Left lung (tissue), 10 donors: Measurements from ENCODE around the gene XPNPEP3. TPM values are rescaled to one million over a fixed set of nuclear protein-coding genes. Genes with fewer than 3 reads are reported as not detected.
"Not testable (repeated sequence)": the region's sequence is repeated elsewhere in the genome, so short reads cannot be mapped to it uniquely, and the experiment has no call there.

Source experiments
- ATAC-seq: fragments of 200-7000 bp; cut with Tn5 transposase; one replicate; pipeline ENCODE4 v1.9.1; 2020; ENCODE audit warnings: moderate library complexity
- DNase-seq, 4 donors: peaks; one replicate each; pipeline ENCODE4 v3.0.0-alpha.2; 2013 to 2020
- H3K27ac ChIP-seq, 2 donors: fragments of 200-600 bp; sonication (generic) in 1 of 2; one replicate each; pipeline versions ENCODE4 v1.5.0 to v1.8.0; 2020 to 2021
- H3K27me3 ChIP-seq, 2 donors: fragments of 200-600 bp; sonication (generic) in 1 of 2; one replicate each; pipeline versions ENCODE4 v1.5.0 to v1.8.0; 2020 to 2021
- H3K36me3 ChIP-seq, 2 donors: fragments of 200-600 bp; sonication (generic) in 1 of 2; one replicate each; pipeline versions ENCODE4 v1.5.0 to v1.8.0; 2020 to 2021
- H3K4me1 ChIP-seq, 2 donors: fragments of 200-600 bp; one replicate each; pipeline ENCODE4 v1.8.0; 2021
- H3K4me3 ChIP-seq, 2 donors: fragments of 200-600 bp; sonication (generic) in 1 of 2; one replicate each; pipeline versions ENCODE4 v1.5.0 to v1.8.0; 2020 to 2021; ENCODE audit warnings: mild to moderate bottlenecking in 1 of 2
- H3K9me3 ChIP-seq, 2 donors: fragments of 200-600 bp; sonication (generic) in 1 of 2; one replicate each; pipeline versions ENCODE4 v1.5.0 to v1.8.0; 2020 to 2021
- CTCF ChIP-seq, 2 donors: fragments of 200-600 bp; sonication (generic) in 1 of 2; IDR thresholded peaks; one replicate each; pipeline versions ENCODE4 v1.5.0 to v1.8.0; 2021; ENCODE audit warnings: antibody characterized with exemption in 2 of 2
- intact Hi-C, 2 donors: fragments of 100-400 bp; cut with DNase I; formaldehyde crosslinking; loops; one replicate each; pipeline versions ENCODE4 v1.11.2 to v1.14.2; 2022
- polyA plus RNA-seq, 6 donors: library from polyadenylated mRNA; unstranded; fragments of 120-200 nt; gene quantifications; one replicate each; pipeline ENCODE4 v1.2.1, GENCODE V29; 2013; ENCODE audit not compliant: insufficient read length in 6 of 6
- total RNA-seq, 2 donors: library from RNA; stranded (reverse); fragmentation: NEBNext Ultra II Directional; extraction: Animal tissue kit (Norgen Biotek cat#: 25700); gene quantifications; one replicate each; pipeline ENCODE4 v1.2.1, GENCODE V29; 2021
- donor health status: DM: no; HTN: yes; CAD: no.
- donor health status: DM: no; HTN: no; CAD: no.

Gene XPNPEP3
- total and polyA plus RNA-seq, 8 donors = 12.1 to 25.6 (median 21.9) TPM

GRCh38 chr22:40818192-40818746 is 38.7 kb upstream of the XPNPEP3 start:
- intact Hi-C loops = no loop called here
- H3K4me1 ChIP-seq = peaks cover 4 to 33% of the 10 kb centered on the region in 2 donors
- DNase-seq (no peak), ATAC-seq (no peak)
- H3K4me3 ChIP-seq = peak overlapping the region; percentile 93 to 96
- no peaks in the 10 kb centered on the region for H3K9me3 ChIP-seq
- no peaks in the 10 kb centered on the region for H3K27me3 ChIP-seq
- no peak overlapping the region for H3K27ac ChIP-seq
- peaks cover 0 to 8% of the 10 kb centered on the region in 2 donors for H3K36me3 ChIP-seq
- no peak for TF ChIP-seq CTCF (IDR thresholded peaks at IDR 0.05)

GRCh38 chr22:40818747-40819598 is 38.0 kb upstream of the XPNPEP3 start, which contains the start of gene SLC25A17:
TSS of gene SLC25A17 (minus strand) at chr22:40819346. CDS start at chr22:40819248, 98 bp downstream.
- Histone ChIP-seq H3K4me3 (peak within 1 kb of the TSS; percentile 93 to 96), H3K36me3 (peaks cover 0 to 15% of the 10 kb centered on the region in 2 donors), H3K4me1 (peaks cover 4 to 33% of the 10 kb centered on the region in 2 donors), H3K27me3 (no peaks in the 10 kb centered on the region), H3K9me3 (no peaks in the 10 kb centered on the region), H3K27ac (peak within 1 kb of the TSS; percentile 73 to 77)
- TF ChIP-seq CTCF (IDR thresholded peaks at IDR 0.05) = no peak
- peak; percentile 97 for ATAC-seq
- DNase-seq = peak; percentile 80 to 97 (median 91)
- intact Hi-C loops = no loop called here

GRCh38 chr22:40819599-40820140 is 37.3 kb upstream of the XPNPEP3 start:
- DNase-seq (peak in 1 of 4 donors; percentile 44), ATAC-seq (peak; percentile 24)
- peaks cover 0 to 22% of the 10 kb centered on the region in 2 donors for H3K36me3 ChIP-seq
- intact Hi-C loops = loop anchor here in 1 of 2 donors (10.0 kb wide), 1 partner anchor 315 kb away; no protein-coding TSS in a partner anchor
- no peaks in the 10 kb centered on the region for H3K9me3 ChIP-seq
- H3K27me3 ChIP-seq = no peaks in the 10 kb centered on the region
- H3K27ac ChIP-seq = peak overlapping the region; percentile 73 to 77
- H3K4me1 ChIP-seq = peaks cover 4 to 33% of the 10 kb centered on the region in 2 donors
- peak overlapping the region; percentile 93 to 96 for H3K4me3 ChIP-seq
- no peak for TF ChIP-seq CTCF (IDR thresholded peaks at IDR 0.05)

GRCh38 chr22:40823426-40823825 is 33.5 kb upstream of the XPNPEP3 start:
- no peak overlapping the region for H3K27ac ChIP-seq
- ATAC-seq (no peak), DNase-seq (no peak)
- H3K4me3 ChIP-seq = no peak overlapping the region
- H3K36me3 ChIP-seq = peaks cover 0 to 59% of the 10 kb centered on the region in 2 donors
- peaks cover under 1 to 15% of the 10 kb centered on the region in 2 donors for H3K4me1 ChIP-seq
- TF ChIP-seq CTCF (IDR thresholded peaks at IDR 0.05) = no peak
- intact Hi-C loops = loop anchor here in 1 of 2 donors (10.0 kb wide), 1 partner anchor 311 kb away; no protein-coding TSS in a partner anchor
- no peaks in the 10 kb centered on the region for H3K27me3 ChIP-seq
- H3K9me3 ChIP-seq = no peaks in the 10 kb centered on the region

- not testable (repeated sequence) for H3K9me3 ChIP-seq, H3K4me1 ChIP-seq, H3K27ac ChIP-seq, H3K4me3 ChIP-seq, H3K27me3 ChIP-seq, ATAC-seq, DNase-seq
- peaks cover 0 to 87% of the 10 kb centered on the region in 2 donors for H3K36me3 ChIP-seq
- intact Hi-C loops = loop anchor here in 1 of 2 donors (10.0 kb wide), 1 partner anchor 309 kb away; no protein-coding TSS in a partner anchor
Observed at GRCh38 chr22:40826292-40826691, 30.7 kb upstream of the XPNPEP3 start.
